NCI-H1417 (cell line): ENCODE data around the gene TLN1.

Experiments
- DNase-seq, 3 experiments: peaks; one replicate each; lab custom pipeline; 2025; lab: John Stamatoyannopoulos, UW

TLN1 gene

DNA sequence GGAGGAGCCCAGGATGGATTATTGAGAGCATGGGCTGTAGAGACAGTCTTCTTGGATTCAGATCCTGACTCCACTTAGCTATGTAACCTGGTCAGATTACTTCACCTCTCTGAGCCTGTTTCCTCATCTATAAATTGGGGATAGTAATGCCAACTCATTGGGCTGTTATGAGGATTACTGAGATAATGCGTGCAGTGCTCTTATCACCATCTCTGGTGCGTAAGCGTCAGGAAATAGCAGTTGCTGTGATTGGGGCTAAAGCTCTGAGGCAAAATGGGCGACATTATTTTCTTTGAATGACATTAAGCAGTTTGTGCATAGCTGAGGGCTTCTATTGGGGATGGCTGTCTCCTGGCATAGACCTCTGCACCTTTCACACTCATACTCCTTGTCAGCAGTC, 23.1 kb upstream of the TLN1 start:
- no peak for DNase-seq

DNA sequence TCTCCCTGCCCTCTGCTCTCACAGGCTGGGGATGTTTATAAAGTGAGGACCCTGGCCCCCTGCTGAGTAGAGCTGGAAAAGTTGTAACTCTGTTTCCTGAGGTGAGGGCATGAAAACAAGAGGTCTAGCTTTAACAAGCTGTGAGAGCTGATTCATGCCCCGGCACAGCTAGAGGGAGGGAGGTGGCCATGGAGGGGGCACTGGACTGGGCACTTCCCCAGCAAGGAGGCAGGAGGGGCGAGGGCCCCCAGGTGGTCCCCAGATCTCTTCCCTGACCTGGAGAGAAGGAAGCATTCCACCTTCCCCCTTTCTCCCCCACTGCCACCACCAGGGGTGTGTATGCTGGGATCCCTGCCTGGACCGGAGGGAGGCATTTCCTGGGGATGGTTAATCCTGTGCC, 22.3 kb upstream of the TLN1 start, which contains the start of gene MSMP:
MSMP (minus strand) TSS at position 13 of the 400 bp plus-strand sequence. CDS start 147 bp downstream, outside the sequence.
- DNase-seq: no peak

DNA sequence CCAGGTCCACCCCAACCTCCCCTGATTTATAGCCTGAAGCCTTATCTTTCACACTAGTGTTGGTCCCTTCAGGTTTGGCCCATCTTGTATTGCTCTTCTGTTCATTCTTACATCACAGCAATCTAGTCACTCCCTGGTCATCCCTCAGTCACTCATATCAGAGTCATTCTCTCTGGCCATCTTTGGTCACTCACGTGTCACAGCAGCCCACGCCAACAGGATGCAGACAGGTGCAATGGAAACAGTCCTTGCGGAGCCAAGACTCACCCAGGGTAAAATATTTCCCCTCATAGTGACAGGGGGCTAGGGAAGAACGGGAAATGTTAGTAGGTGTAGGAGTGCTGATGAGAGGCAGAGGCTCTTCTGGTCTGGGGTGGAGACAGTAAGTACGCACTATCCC, 21.5 kb upstream of the TLN1 start:
- DNase-seq: no peak

DNA sequence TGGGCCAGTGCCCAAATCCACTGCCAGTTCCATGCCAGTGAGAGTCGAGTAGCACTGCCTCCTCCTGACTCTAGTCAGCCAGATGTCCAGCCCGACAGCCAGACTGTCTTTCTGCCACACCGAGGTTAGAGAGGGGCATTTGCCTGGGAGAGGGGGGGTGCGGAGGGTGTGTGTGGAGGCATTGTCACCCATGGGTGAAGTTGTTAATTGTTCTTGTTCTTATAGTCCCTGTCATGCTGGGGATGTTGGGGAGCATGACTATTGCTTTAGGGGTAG, 18.2 kb upstream of the TLN1 start:
- no peak for DNase-seq

DNA sequence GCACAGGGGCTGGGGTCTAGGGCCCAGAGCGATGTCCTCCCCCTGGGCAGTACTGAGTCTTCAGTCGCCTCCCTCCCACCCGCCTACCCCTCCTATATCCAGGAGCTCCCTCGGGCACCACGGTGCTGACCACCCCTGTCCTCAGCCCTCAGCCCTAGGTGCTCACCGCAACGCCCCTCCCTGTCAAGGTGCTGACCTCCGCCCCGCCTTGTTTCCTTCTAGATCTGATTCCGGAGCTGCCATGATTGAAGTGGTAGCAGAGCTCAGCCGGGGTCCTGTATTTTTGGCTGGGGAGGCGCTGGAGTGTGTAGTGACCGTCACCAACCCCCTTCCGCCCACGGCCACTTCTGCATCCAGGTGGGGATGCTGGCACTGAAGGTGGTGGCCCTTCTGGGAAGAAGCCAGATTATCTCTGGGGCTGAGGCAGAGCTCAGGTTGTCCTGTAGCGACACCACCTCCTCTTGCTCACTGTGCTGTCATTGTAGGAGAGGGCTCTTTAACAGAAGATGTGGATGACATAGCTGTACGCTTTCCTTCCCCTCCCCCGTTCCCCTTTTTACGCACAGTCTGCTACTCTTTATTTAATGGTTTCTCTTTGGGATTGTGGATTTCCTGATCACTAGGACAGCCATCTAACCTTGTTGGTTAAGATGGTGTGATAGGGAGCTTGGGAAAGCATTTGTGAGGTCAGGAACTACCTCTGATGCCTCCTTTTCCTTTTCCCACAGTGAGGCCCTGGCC, 17.7 kb upstream of the TLN1 start:
- DNase-seq: peak in 2 of 3 experiments; percentile 44 to 46

DNA sequence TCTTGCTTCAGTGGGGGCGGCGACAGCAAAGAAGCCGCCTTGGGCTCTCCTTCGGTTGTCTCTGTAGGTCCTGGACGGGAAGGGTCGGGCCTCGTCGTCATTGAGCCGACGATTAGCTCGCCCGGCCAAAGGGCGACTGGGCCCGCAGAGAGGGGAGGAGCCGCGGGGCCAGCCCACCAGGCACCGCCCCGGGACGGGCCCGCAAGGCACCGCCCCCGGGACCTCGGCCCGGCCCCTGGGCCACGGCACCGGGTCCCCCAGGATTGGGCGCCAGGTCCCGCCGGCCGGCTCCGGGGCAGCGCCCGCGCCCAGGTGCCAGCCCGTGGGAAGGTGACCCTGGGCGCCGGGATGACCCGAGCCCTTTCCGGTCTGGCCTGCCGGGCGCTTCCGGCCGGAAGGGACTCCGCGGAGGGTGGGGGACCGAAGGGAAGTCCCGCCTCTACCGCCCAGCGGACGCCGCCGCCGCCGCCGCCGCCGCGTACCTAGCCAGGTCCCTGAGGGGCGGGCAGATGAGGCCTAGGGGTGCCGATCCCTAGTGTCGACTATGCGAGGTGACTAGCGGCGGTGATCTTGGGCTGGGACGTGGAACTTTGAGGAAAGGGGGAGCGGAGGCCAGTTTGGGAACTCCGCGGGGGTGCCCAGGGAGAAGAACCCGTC, 17.0 kb upstream of the TLN1 start, which contains the start of the genes GBA2 and RGP1:
GBA2 (minus strand) TSS at position 371 of the 657 bp plus-strand sequence. CDS start 524 bp downstream, outside the sequence.
RGP1 (plus strand) TSS at position 430 of the 657 bp plus-strand sequence. CDS start 469 bp downstream, outside the sequence.
- peak; percentile 38 to 73 (median 69) for DNase-seq

DNA sequence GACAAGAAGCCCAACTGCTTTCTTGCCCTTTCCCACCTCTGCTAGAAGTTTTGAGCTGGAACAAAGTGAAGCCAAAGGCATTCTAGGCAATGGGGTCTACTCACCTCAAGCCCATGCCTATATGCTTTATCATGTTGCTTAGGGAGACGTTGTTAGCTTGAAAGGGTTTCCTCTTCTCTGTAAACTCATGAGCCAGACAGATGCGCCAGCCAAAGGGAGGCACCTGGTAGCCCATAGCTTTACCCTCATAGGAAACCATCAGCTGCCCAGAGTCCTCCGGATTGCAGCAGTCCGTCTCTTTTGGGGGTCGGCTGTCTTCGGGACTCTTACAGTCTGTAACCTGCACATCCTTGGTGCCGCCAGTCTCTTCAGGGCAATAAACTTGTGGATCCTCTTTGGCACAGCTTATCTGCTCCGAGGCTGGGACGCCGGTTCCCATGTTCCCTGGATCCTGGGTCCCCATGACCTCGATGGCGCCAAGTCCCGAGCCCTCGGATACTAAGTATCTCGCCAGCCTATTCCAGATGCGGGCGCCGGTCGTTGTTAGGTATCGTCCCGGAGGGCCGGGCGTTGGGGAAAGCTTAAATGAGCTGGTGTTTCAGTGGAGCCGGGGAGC, 16.4 kb upstream of the TLN1 start:
- no peak for DNase-seq

DNA sequence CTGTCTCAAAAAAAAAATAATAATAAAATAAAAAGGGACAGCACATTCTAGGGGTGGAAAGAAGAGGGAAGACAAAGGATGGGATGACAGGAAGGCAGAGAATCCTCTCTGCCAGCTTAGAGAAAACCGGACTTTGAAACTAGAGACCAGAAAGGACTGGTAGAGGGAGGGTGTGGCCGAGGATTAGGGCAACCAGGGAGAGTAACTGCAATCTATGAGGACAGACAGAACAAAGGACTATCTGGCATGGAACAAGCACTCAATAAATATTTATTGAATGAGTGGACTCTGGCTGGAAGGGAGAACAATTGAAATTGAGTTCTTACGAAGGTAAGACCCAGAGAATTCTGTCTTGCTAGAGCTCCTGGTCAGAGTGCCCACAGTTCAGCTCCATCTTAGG, 14.6 kb upstream of the TLN1 start:
- DNase-seq: no peak

DNA sequence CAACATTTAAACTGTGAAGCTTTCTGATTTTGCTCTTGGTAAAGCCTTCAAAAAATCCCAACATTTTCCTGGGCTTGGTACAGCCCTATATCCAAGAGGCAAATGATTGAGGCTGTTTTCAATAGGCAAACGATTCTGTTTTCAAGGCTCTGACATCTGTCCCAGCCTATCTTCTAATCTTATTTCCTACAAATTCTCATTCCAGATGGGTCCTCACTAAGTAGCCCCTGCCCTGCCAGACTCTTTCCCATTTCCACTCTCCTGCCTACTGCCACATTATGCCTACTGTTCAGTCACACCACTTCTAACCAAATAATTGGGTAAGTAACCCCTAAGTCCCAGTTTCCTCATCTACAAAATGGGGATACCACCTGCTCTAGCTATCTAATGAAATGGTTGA, 13.6 kb upstream of the TLN1 start:
- DNase-seq: no peak

DNA sequence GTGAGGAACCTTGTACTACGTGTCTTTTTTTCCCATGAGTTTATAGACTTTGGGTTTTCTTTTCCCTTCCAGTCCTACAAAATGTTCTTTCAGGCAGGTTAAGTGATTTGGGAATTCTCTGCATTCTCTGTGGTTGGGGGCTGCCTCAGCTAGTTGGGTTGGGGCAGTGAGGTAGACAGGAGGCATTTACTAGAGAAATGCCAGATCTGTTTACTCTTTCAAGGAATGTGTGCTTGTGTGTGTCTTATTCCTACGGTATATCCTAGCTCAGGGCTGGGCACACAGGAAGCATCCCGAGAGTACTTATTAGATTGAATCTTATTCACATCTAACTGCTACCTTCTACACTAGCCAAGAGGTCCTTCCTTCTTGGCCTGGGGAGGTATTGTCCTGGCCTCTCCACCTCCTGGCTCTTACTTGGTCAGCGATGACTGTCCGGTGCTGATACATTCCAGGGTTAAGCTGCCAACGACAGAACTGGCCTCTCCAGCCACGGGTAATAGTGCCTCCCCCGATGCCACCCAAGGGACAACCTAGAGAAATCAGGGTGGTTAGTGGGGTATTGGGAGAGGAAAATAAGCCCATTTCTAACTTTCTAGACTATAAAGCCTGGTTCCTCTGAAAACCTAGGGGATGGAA, 12.0 kb upstream of the TLN1 start:
- DNase-seq: no peak

DNA sequence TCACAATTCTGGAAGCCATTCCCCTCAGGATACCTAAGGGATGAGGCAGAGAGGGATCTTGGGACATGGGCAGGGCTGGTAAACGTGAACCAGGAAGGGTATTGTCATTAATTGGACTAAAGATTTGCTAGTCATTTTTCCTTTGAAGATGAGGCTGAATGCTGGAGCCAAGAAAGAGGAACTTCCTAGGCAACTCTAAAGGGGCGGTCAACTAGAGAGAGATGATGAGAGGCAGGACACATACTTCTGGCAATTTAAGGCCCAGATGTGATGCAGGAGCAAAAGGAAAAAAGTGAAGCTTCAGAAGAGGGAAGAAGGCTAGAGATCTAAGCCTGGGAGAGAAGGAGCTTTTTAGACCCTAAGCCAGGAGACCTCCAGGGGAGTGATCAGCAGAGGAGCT, 11.5 kb upstream of the TLN1 start:
- no peak for DNase-seq

DNA sequence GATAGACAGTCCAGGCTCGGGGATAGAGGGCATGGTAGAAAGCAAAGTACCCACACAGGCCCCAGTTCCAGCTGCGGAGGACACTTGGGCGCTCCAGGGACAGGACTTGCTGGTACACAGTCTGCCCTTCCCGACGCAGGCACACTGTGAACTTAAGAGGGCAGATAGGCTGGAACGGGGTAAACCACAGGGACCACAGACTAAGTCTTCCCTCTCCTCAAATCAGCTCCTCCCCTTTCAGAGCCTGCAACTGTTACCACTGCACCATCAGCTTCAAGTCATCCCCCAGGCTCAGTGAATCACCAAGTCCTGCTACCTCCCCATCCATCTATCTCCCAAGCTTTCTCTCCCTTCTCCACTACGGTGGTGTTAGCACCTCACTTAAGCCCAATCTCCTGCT, 9.7 kb upstream of the TLN1 start:
- DNase-seq: no peak

DNA sequence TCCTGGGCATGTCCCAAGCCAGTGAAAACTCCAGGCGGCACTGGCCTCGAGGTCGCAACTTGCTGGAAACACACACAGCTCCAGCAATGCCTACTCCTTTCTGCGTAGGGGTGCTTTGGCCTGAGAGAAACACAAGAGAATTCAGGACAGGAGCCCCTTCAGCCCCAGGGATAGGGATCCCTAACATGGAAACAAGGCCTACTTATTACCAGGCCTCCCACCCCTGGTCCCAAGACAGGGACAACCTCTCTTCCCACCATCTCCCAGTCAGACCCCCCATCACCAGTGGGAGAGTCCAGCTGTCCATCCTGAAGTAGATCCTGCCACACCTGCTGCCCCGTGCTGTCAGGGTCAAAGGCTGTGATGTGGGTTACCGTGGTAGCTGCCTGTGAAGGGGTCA, 8.2 kb upstream of the TLN1 start:
- DNase-seq: no peak

DNA sequence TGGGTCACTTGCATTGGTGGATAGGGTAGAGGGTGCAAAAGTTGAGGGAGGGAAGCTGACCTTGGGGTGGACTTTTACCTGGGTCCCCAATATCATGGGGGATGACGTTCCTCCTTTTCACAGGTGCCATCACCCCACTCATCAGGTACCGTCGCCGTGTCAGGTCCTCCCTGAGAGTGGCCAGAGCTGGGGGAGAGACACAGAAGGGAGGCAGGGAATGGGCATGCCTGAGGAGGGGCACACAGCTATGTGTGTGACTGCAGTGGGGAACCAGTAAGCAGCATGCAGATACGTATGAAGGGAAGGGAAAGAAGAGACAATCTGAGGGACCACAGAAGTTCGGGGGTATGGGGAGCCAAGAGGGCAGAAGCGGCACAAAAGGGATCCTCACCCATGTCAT, 6.9 kb upstream of the TLN1 start:
- DNase-seq: no peak

DNA sequence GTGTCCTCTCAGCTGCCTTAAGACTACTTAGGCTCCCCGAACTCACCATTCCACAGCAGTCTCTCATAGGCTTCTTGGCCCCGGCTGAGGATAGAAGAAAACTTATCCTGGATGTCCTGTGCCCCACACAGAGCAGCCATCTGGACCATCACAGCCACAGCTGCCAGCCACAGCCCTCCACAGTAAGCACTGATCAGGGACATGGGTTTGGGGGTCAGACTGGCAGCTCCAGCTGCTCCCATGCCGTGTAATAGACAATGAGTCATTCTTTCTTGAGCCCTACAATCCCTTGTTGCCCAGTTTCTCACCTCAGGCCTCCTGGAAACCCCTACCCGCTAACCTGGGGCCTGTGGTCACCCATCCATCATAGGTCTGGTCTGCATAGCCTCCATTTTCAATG, 6.2 kb upstream of the TLN1 start:
- DNase-seq: no peak

DNA sequence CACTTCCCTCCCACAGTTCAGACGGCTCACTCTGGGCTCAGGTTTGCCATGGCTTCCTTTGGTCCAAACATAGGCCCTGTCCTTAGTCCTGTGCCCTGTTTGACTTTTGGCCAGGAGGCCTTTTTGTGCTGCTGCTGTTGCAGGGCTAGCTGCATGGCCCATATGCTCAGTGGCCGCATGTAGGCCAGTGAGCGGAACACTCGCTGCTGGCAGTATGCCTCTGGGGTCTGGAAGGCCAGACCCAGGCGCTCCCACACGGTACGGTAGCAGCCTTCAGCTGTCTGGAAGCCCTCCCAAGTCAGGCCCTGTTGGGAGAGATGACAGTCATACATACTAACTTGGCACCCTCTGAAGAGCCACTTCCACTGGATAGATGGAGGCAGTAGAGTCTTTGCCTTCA, 5.1 kb upstream of the TLN1 start:
- DNase-seq: no peak

DNA sequence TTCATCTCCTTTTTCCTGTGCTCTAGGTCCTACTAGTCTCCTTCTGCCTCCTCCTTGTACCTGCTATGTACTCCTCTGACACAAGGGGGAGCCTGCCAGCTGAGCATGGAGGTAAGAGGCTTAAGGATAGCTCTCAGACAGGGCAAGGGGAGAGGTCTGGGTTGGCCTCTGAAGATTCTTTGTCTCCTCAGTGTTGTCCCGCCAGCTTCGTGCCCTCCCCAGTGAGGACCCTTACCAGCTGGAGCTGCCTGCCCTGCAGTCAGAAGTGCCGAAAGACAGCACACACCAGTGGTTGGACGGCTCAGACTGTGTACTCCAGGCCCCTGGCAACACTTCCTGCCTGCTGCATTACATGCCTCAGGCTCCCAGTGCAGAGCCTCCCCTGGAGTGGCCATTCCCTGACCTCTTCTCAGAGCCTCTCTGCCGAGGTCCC, 4.2 kb upstream of the TLN1 start:
- peak; percentile 12 to 65 (median 28) for DNase-seq

DNA sequence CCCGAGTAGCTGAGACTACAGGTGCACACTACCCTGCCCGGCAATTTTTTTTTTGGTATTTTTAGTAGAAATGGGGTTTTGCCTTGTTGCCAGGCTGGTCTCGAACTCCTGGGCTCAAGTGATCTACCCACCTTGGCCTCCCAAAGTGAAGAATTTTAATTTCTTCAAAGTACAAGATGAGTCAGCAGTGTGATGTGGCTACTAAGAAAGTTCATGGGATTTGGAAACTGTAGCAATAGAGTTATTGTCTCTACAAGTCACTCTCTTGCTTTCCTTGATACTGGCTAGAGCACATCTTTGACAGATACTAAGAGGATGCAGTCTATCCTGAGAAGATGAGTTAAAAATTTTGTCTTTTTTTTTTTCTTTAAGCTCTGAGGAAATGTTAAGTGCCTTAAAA, 2.1 kb upstream of the TLN1 start:
- no peak for DNase-seq

DNA sequence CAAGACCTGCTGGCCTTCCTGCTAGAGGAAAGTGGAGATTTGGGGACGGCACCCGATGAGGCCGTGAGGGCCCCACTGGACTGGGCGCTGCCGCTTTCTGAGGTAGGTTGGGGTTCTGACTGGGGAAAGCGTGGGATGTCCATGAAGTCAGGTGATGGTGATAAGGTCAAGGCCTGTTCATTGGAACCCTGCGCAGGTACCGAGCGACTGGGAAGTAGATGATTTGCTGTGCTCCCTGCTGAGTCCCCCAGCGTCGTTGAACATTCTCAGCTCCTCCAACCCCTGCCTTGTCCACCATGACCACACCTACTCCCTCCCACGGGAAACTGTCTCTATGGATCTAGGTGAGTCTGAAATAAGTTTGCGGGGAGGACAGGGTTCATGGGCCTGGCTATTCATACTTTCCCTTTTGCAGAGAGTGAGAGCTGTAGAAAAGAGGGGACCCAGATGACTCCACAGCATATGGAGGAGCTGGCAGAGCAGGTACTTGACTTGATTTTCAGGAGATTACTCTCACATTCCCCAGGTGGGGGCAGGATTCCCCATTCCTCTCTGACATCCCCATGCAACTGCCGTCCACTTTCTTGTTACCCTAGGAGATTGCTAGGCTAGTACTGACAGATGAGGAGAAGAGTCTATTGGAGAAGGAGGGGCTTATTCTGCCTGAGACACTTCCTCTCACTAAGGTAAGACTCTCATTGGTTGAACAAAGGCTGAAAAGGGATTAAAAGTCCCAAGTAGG, 976 bp upstream of the TLN1 start:
- peak in 2 of 3 experiments; percentile 30 to 62 for DNase-seq

DNA sequence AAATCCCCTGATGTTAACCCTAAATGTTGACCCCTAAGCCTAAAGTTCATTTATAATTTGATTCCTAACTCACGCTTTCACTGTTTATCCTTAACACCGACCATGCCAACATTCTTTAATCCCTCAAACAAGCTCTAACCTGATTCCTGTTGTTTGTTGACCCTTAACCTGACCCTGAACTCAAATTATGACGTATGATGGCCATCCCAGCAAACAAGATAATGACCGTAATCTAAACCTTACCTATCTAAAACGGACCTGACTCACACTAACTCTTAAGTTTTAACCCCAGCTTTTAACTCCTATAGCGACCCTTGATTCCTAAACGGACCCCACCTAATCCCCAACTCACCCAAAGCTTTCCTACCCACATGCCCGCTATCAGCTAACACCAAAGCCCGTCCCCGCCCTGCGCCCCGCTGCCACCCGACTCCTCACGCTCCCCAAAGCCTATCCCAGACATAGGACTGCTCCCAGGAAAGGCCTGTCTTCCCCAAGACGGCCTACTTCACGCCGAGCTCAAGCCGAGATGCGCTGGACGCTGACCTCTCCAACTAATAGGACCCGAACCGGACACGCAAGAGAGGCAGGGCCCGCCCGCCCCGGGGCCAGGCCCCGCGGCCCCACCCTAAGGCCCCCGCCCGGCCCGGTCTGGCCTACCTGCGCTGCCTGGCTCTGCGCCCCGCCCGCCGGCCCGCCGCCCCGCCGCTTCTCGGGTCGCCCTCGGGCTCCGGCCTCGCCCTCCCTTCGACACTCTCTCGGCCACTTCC, 395 bp downstream of the TLN1 start:
- peak in 1 of 3 experiments; percentile 23 for DNase-seq

DNA sequence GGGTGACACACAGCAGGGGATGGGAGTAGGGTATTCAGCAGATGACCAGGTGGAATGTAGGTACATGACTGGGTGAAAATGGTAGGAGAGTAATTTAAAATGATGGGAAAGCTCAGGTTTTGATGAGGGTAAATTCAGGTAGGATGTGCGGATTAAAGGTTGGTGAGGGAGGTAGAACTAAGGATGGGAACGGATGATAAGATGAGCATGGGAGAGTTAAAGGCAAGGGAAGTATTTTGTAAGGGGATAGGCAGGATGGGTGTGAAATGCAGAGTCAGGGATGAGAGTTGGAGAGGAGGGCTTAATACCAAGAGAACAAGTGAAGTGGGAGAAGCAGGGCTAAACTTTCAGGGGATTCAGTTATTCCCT, 1.5 kb downstream of the TLN1 start:
- DNase-seq: no peak
